ENCODE data around the gene DNMT3A.

DNMT3A gene

GRCh38 chr2:25286723-25287483 is 54.8 kb downstream of the DNMT3A start:
- Histone ChIP-seq H3K9me3 (ENCODE audit: control insufficient read depth, insufficient read depth, low read length) (no peaks in the 10 kb centered on the region), H3K4me1 (ENCODE audit: insufficient read depth, low read length) (peaks cover 7% of the 10 kb centered on the region; the same call in 1 of the 2 replicates), H3K36me3 (ENCODE audit: insufficient read depth, low read length) (no peaks in the 10 kb centered on the region), H3K9ac (ENCODE audit: low read depth, low read length) (no peak overlapping the region)

- H3K9ac ChIP-seq (ENCODE audit: low read depth, low read length): no peak overlapping the region
Measured at GRCh38 chr2:25286025-25286400, 55.7 kb downstream of the DNMT3A start.

GRCh38 chr2:25285265-25286024 is 56.3 kb downstream of the DNMT3A start:
- Histone ChIP-seq H3K4me1 (ENCODE audit: insufficient read depth, low read length) (peaks cover 7% of the 10 kb centered on the region), H3K36me3 (ENCODE audit: insufficient read depth, low read length) (no peaks in the 10 kb centered on the region), H3K9ac (ENCODE audit: low read depth, low read length) (no peak overlapping the region), H3K9me3 (ENCODE audit: control insufficient read depth, insufficient read depth, low read length) (no peaks in the 10 kb centered on the region)

More at GRCh38 chr2:25286025-25286400, 55.7 kb downstream of the DNMT3A start:
- H3K4me1 ChIP-seq (ENCODE audit: insufficient read depth, low read length): peaks cover 7% of the 10 kb centered on the region; the same call in 1 of the 2 replicates
- no peaks in the 10 kb centered on the region for H3K36me3 ChIP-seq (ENCODE audit: insufficient read depth, low read length)
- H3K9me3 ChIP-seq (ENCODE audit: control insufficient read depth, insufficient read depth, low read length): no peaks in the 10 kb centered on the region

- H3K4me1 ChIP-seq (ENCODE audit: insufficient read depth, low read length): peaks cover 7% of the 10 kb centered on the region
- no peaks in the 10 kb centered on the region for H3K36me3 ChIP-seq (ENCODE audit: insufficient read depth, low read length)
- no peaks in the 10 kb centered on the region for H3K9me3 ChIP-seq (ENCODE audit: control insufficient read depth, insufficient read depth, low read length)
- H3K9ac ChIP-seq (ENCODE audit: low read depth, low read length): no peak overlapping the region
Measured at GRCh38 chr2:25284756-25285155, 57.0 kb downstream of the DNMT3A start.

GRCh38 chr2:25283921-25284320 is 57.8 kb downstream of the DNMT3A start:
- H3K9ac ChIP-seq (ENCODE audit: low read depth, low read length): no peak overlapping the region
- no peaks in the 10 kb centered on the region for H3K36me3 ChIP-seq (ENCODE audit: insufficient read depth, low read length)
- H3K4me1 ChIP-seq (ENCODE audit: insufficient read depth, low read length): peaks cover 12% of the 10 kb centered on the region
- no peaks in the 10 kb centered on the region for H3K9me3 ChIP-seq (ENCODE audit: control insufficient read depth, insufficient read depth, low read length)

- Histone ChIP-seq H3K9me3 (ENCODE audit: control insufficient read depth, insufficient read depth, low read length) (no peaks in the 10 kb centered on the region), H3K36me3 (ENCODE audit: insufficient read depth, low read length) (no peaks in the 10 kb centered on the region), H3K9ac (ENCODE audit: low read depth, low read length) (no peak overlapping the region), H3K4me1 (ENCODE audit: insufficient read depth, low read length) (peaks cover 23% of the 10 kb centered on the region)
Measured at GRCh38 chr2:25281941-25282340, 59.8 kb downstream of the DNMT3A start.

- Histone ChIP-seq H3K36me3 (ENCODE audit: insufficient read depth, low read length) (no peaks in the 10 kb centered on the region), H3K9me3 (ENCODE audit: control insufficient read depth, insufficient read depth, low read length) (no peaks in the 10 kb centered on the region), H3K9ac (ENCODE audit: low read depth, low read length) (no peak overlapping the region), H3K4me1 (ENCODE audit: insufficient read depth, low read length) (peaks cover 23% of the 10 kb centered on the region)
Measured at GRCh38 chr2:25281522-25281921, 60.2 kb downstream of the DNMT3A start.

- Histone ChIP-seq H3K9me3 (ENCODE audit: control insufficient read depth, insufficient read depth, low read length) (no peaks in the 10 kb centered on the region), H3K9ac (ENCODE audit: low read depth, low read length) (no peak overlapping the region)
Measured at GRCh38 chr2:25280051-25280687, 61.6 kb downstream of the DNMT3A start.

GRCh38 chr2:25279091-25279651 is 62.6 kb downstream of the DNMT3A start:
- H3K9ac ChIP-seq (ENCODE audit: low read depth, low read length): no peak overlapping the region
- peaks cover 28% of the 10 kb centered on the region for H3K4me1 ChIP-seq (ENCODE audit: insufficient read depth, low read length)
- H3K36me3 ChIP-seq (ENCODE audit: insufficient read depth, low read length): no peaks in the 10 kb centered on the region
- no peaks in the 10 kb centered on the region for H3K9me3 ChIP-seq (ENCODE audit: control insufficient read depth, insufficient read depth, low read length)

More at GRCh38 chr2:25280051-25280687, 61.6 kb downstream of the DNMT3A start:
- no peaks in the 10 kb centered on the region for H3K36me3 ChIP-seq (ENCODE audit: insufficient read depth, low read length)
- peaks cover 28% of the 10 kb centered on the region for H3K4me1 ChIP-seq (ENCODE audit: insufficient read depth, low read length)

- Histone ChIP-seq H3K4me1 (ENCODE audit: insufficient read depth, low read length) (peaks cover 33% of the 10 kb centered on the region), H3K9ac (ENCODE audit: low read depth, low read length) (peak overlapping the region; percentile 56), H3K36me3 (ENCODE audit: insufficient read depth, low read length) (no peaks in the 10 kb centered on the region)
Measured at GRCh38 chr2:25276569-25277465, 64.9 kb downstream of the DNMT3A start.

GRCh38 chr2:25275575-25275965 is 66.2 kb downstream of the DNMT3A start:
- no peak overlapping the region; the same call in 1 of the 2 replicates for H3K9ac ChIP-seq (ENCODE audit: low read depth, low read length)
- no peaks in the 10 kb centered on the region for H3K9me3 ChIP-seq (ENCODE audit: control insufficient read depth, insufficient read depth, low read length)
- H3K36me3 ChIP-seq (ENCODE audit: insufficient read depth, low read length): no peaks in the 10 kb centered on the region
- peaks cover 35% of the 10 kb centered on the region for H3K4me1 ChIP-seq (ENCODE audit: insufficient read depth, low read length)

More at GRCh38 chr2:25276569-25277465, 64.9 kb downstream of the DNMT3A start:
- no peaks in the 10 kb centered on the region for H3K9me3 ChIP-seq (ENCODE audit: control insufficient read depth, insufficient read depth, low read length)

GRCh38 chr2:25274868-25275574 is 66.7 kb downstream of the DNMT3A start:
- no peak overlapping the region for H3K9ac ChIP-seq (ENCODE audit: low read depth, low read length)
- H3K36me3 ChIP-seq (ENCODE audit: insufficient read depth, low read length): no peaks in the 10 kb centered on the region
- peaks cover 41% of the 10 kb centered on the region for H3K4me1 ChIP-seq (ENCODE audit: insufficient read depth, low read length)
- H3K9me3 ChIP-seq (ENCODE audit: control insufficient read depth, insufficient read depth, low read length): no peaks in the 10 kb centered on the region

- Histone ChIP-seq H3K36me3 (ENCODE audit: insufficient read depth, low read length) (no peaks in the 10 kb centered on the region), H3K4me1 (ENCODE audit: insufficient read depth, low read length) (peaks cover 46% of the 10 kb centered on the region), H3K9ac (ENCODE audit: low read depth, low read length) (no peak overlapping the region), H3K9me3 (ENCODE audit: control insufficient read depth, insufficient read depth, low read length) (no peaks in the 10 kb centered on the region)
Measured at GRCh38 chr2:25273985-25274535, 67.7 kb downstream of the DNMT3A start.
